Iris pigment epithelial cell (primary cell): ENCODE measurements around the gene MAGED2.
"Not testable (repeated sequence)": the region's sequence is repeated elsewhere in the genome, so short reads cannot be mapped to it uniquely, and the experiment has no call there.

Source experiments
- DNase-seq: peaks from one replicate; pipeline ENCODE4 v3.0.0-alpha.2; 2011; ENCODE audit warnings: low read depth

Gene MAGED2

DNA sequence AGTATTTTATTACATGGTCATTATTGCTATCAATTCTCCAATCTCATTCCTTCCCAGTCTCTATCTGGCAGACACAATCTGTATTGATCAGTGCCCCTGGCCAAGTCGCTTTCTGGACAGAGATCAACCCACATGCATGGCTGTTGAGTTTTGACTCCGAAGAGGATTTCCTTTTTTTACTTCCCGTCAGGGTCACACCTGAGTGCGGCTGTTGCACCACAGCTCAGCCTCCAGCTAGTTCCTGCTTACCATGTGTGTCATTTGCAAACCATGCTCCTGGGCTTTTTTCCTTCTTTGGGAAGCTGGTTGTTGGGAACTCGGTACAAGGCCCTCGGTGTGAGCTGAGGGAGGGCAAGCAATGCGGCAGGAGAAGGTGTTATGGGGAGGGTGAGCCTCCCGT is 11.7 kb downstream of the MAGED2 start:
- DNase-seq: no peak

GRCh38 chrX:54820737-54821136 is 13.2 kb downstream of the MAGED2 start:
- no peak for DNase-seq

DNA sequence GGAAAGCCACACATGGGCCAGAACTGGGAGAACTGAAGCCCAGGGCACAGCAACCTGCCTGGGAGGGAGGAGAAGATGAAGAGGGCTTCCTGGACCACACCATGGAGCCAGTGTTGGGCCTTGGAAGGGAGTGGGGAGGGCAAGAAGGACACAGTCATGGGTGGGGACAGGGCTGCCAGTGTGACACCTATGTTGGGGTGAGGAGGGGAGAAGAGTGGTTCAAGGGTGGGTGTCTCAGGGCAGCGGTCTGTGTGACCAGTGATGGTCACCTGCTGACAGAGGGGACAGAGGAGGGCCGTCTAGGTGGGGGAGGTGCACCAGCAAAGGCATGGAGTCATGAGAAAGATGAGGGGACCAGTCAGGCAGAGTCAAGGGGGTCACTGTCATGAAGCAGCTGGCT is 13.8 kb downstream of the MAGED2 start:
- no peak for DNase-seq

- no peak for DNase-seq
Observed at GRCh38 chrX:54824195-54824594, 16.6 kb downstream of the MAGED2 start.

DNA sequence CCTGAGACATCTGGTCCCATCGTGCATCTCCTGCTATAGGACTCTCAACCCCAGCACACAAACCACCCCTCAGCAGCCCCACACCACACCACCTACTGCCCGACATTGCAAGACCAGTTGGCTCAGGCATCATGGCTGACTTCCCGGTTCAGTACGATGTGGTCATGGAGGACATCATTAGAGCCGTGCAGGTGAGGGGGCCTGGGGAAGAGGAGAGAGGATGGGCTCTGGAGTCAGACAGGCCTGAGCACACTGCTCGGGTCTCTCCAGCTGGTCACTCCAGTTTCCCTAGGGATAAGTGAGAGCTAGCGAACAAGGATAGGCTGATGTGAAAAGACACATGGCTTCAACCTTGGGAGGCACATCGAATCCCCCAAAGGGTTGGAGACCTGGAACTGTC is 17.2 kb downstream of the MAGED2 start:
- DNase-seq: no peak

DNA sequence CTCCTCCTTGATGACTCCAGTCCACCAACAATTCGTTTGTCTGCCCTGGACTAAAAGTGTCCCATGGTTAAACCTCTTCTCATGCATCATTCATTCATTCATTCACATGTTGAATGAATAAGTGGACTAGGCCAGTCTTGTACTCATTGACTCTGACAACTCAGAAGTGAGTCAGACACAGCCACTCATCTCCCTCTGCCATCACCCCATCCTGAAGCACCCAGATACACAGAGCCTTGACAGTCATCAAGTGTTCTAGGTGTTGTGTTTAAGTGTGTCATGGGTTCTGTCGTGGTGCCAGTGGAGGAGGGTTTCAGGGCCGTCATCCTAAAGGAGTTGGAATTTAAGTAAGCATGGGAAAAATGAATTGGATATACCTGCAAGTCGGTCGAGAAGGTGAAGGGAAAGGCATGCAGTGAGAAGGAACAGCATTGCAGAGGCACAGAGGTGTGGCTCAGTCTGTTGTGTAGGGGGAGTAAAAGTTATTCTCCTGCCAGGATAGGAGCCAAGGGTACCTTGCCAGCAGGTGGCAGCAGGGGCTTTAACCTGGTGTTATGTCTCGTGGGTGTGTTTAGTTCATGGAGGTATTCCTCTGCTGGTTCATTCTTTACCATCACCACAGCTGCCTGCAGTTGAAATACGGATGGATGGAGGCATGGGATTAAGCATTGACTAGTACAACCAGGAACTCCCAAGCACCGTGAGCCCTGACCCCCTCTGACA is 18.3 kb downstream of the MAGED2 start:
- no peak for DNase-seq

DNA sequence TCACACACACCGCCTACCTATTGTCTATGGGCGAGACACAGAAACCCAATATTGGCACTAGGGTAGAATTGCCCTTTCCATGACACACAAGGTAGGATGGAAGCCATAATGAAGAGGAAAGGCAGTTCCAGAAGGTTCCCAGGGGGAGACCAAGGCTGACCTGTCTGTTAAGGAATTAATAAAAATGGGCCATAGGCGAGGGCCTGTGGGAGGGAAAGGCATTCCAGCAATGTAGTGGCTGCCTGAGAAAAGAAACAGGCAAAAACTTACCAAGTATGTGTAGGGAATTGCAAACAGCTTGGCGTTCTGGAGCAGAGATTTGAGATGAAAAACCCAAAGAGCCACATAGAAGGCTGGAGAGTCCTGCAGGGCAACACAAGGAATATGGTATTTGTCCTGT is 19.1 kb downstream of the MAGED2 start:
- DNase-seq: no peak

DNA sequence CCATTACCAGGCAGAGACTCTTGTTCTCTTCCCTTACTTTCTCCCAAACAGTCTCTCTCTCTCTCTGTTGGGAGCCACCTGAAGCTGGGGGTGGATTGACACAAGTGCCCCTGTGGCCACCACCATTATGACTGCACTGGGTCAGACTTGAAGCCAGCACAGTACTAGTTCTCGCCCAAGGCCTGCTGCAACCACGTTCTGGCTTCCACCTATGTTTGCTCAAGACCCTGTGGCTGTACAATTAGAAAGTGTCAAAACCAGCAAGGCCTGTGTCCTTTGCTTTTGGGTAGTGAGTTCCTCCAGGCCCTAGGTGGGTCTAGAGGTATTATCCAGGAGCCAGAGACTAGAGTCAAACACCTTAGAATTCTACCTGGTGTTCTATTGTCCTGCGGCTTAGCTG is 31.0 kb downstream of the MAGED2 start:
- no peak for DNase-seq

GRCh38 chrX:54841184-54841874 is 33.8 kb downstream of the MAGED2 start:
- DNase-seq: not testable (repeated sequence)

GRCh38 chrX:54842607-54843006 is 35.1 kb downstream of the MAGED2 start:
- no peak for DNase-seq

- no peak for DNase-seq
Observed at GRCh38 chrX:54843050-54843449, 35.5 kb downstream of the MAGED2 start.

DNA sequence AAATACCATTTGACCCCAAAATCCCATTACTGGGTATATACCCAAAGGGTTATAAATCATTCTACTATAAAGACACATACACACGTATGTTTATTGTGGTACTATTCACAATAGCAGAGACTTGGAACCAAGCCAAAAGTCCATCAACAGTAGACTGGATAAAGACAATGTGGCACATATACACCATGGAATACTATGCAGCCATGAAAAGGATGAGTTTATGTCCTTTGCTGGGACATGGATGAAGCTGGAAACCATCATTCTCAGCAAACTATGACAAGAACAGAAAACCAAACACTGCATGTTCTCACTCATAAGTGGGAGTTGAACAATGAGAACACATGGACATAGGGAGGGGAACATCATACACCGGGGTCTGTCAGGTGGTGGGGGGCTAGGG is 40.2 kb downstream of the MAGED2 start:
- DNase-seq: not testable (repeated sequence)

GRCh38 chrX:54865208-54865607 is 57.7 kb downstream of the MAGED2 start:
- no peak for DNase-seq
